Astrocyte of the cerebellum (primary cell): Measurements from ENCODE around the gene NFIA.

Experiments used
- DNase-seq: peaks from one replicate; pipeline ENCODE4 v3.0.0-alpha.2; 2011; ENCODE audit warnings: low read depth
- H3K4me3 ChIP-seq: 2 replicates; pipeline ENCODE4 v1.5.1; 2011; ENCODE audit warnings: mild to moderate bottlenecking, low read depth, low read length, moderate library complexity
- in situ Hi-C: cut with HindIII; loops from 2 replicates; pipeline ENCODE4 v1.10.0; 2017; ENCODE audit warnings: low sequenced_read_pairs
- TF ChIP-seq, protein P1 (sequence below): IDR thresholded peaks from 2 replicates; pipeline ENCODE4 v1.5.1; 2012; ENCODE audit warnings: low read length, low read depth, moderate library complexity, mild to moderate bottlenecking; ENCODE audit errors: missing control alignments

The NFIA gene

DNA sequence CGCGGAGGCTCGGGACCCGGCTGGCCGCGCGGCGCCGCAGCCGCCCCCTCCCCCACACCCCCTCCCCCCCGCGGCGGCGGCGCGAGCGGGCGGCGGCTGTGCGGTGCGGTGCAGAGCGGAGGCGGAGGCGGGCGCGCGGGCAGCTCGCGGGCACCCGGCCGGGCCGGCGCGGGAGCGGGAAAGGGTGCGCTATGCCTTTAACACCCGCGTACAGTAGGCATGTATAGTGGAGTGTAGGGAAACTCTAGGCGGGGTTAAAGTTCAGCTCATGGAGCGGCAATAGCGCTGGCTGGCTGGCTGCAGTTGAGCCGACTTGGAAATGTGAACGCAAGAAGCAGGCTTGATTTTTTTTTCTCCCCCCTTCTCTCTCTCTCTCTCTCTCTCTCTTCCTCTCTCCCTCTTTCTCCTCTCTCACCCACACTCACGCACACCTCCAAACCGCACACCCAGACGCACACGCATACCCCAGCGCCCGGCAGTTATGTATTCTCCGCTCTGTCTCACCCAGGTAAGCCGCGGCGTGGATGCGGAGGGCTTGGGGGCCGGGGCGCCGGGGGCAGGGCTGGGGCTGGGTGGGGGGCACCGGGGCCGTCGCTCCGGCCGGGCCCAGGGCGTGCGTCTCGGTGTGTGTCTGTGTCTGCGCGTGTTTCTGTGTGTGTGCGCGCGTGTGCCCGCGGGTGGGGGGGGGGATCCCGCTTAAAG, at the start of gene NFIA:
TSS of gene NFIA (plus strand) at position 251 of the 702 bp plus-strand sequence.
- DNase-seq: no peak
- H3K4me3 ChIP-seq: peak within 1 kb of the TSS; percentile 65
- in situ Hi-C loops: loop anchor here (25.0 kb wide), 1 partner anchor 380 kb away; no protein-coding TSS in a partner anchor
- TF ChIP-seq, protein P1, sequence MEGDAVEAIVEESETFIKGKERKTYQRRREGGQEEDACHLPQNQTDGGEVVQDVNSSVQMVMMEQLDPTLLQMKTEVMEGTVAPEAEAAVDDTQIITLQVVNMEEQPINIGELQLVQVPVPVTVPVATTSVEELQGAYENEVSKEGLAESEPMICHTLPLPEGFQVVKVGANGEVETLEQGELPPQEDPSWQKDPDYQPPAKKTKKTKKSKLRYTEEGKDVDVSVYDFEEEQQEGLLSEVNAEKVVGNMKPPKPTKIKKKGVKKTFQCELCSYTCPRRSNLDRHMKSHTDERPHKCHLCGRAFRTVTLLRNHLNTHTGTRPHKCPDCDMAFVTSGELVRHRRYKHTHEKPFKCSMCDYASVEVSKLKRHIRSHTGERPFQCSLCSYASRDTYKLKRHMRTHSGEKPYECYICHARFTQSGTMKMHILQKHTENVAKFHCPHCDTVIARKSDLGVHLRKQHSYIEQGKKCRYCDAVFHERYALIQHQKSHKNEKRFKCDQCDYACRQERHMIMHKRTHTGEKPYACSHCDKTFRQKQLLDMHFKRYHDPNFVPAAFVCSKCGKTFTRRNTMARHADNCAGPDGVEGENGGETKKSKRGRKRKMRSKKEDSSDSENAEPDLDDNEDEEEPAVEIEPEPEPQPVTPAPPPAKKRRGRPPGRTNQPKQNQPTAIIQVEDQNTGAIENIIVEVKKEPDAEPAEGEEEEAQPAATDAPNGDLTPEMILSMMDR: no peak

GRCh38 chr1:61035880-61036279, 46.5 kb upstream of the NFIA start:
- TF ChIP-seq, protein P1: no peak
- no peak overlapping the region for H3K4me3 ChIP-seq
- in situ Hi-C loops: no loop called here
- DNase-seq: no peak

- peak overlapping the region; percentile 36 for H3K4me3 ChIP-seq
- no peak for DNase-seq
- in situ Hi-C loops: no loop called here
- TF ChIP-seq, protein P1: no peak
Measured at GRCh38 chr1:61042466-61043009, 39.8 kb upstream of the NFIA start.

DNA sequence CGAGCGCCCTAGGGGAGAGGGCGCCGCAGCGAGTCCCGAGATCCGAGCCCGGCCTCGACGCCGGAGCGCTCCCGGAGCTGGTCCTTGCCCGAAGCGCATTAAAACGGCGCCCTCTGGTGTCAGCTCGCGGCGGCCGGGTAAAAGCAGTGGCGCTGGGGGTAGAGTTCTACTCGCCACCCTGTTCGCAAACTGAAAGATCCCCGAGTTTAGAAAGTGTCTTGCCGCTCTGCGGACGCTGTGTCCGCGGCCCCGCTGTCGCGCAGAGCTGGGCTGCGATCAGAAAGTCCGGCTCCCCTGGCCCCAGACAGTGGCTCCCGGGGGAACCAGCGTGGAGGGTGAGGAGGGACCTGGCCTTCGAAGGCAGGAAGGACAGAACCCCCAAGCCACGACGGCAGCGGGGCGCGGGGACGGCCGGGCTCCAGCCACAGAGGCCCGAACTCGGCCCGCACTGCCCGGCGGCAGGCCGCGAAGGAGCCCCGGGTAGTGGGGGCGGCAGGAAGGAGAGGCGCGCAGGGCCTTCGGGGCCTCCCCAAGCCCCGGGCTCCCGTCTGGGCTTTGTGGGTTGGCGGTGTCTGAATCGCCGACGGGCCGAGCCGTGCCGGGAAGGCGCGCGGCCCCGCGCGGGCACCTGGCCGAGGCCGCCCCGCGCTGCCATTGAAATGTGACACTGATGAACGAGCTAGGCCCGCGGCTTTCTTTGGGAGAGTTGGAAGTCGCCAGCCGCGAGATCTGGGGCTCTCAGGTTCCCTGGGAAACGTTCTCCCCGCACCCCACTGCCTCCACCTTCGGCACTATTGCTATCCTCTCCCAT, 39.1 kb upstream of the NFIA start:
- in situ Hi-C loops: no loop called here
- peak overlapping the region; percentile 36 for H3K4me3 ChIP-seq
- TF ChIP-seq, protein P1: peak; percentile 79
- DNase-seq: peak; percentile 53

DNA sequence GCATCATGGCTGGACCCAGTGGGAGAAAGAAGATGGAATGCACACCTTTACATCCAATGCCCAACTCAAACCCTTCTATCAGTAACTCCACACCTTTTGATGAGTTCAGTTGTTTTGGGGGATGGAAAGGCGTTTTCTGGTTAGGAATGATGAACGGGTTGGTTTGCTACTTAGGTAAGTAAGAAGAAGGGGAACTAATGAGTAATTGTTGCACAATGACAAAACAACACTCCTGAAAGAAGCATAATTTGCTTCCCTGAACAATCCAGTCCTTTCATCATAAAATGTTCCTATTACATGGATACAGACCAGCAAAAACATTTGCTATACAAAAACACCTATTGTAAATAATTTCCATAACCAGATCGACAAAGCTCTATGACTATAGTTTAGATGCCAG, 35.9 kb upstream of the NFIA start:
- in situ Hi-C loops: no loop called here

DNA sequence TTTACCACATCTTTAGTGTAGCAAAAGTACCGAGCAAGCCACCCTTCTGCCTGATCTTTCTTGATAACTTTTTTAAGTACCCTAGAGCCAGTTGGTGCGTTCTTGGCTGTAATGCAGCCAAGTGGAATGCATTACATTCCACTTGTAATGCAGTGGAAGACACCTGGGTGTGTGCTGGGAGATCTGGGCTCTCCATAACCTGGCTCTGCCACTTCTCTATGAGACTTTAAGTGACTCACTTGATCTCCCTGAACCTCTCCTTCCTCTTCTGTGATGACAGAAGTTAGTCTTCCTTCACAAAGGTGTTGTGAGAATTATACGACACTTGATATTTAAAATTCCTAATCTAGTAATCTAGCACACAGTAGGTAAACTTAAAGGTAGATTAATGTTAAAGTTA, 35.3 kb upstream of the NFIA start:
- in situ Hi-C loops: no loop called here
- DNase-seq: no peak

More for the DNA sequence above, 35.9 kb upstream of the NFIA start:
- H3K4me3 ChIP-seq: no peak overlapping the region
- TF ChIP-seq, protein P1: no peak
- DNase-seq: no peak

More for the DNA sequence above, 35.3 kb upstream of the NFIA start:
- no peak overlapping the region for H3K4me3 ChIP-seq
- TF ChIP-seq, protein P1: no peak
